ENCODE data around the gene PHC1. TPM values are rescaled to one million over a fixed set of nuclear protein-coding genes. Genes with fewer than 3 reads are reported as not detected.
"Not testable (repeated sequence)": the region's sequence is repeated elsewhere in the genome, so short reads cannot be mapped to it uniquely, and the experiment has no call there.

Gene PHC1
- total RNA-seq, 1 experiment from 2014 or later = 27.9 TPM

DNA sequence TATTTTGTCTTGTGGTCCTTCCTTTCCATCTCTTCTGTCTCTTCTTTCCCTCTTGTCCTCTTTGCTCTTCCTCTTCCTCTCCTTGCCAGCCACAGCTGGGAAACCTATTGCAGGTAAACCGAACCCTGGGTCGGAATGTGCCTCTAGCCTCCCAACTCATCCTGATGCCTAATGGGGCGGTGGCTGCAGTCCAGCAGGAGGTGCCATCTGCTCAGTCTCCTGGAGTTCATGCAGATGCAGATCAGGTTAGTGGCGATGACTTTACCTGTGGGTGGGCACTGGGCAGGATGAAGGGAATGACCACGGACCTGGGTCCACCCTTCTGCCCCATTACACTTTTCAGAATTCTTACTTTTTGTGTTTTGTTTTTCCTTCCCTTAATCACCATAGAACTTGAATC, 8.2 kb downstream of the PHC1 start:
- CTCF ChIA-PET = no interaction called here
- TF ChIP-seq, protein P1, sequence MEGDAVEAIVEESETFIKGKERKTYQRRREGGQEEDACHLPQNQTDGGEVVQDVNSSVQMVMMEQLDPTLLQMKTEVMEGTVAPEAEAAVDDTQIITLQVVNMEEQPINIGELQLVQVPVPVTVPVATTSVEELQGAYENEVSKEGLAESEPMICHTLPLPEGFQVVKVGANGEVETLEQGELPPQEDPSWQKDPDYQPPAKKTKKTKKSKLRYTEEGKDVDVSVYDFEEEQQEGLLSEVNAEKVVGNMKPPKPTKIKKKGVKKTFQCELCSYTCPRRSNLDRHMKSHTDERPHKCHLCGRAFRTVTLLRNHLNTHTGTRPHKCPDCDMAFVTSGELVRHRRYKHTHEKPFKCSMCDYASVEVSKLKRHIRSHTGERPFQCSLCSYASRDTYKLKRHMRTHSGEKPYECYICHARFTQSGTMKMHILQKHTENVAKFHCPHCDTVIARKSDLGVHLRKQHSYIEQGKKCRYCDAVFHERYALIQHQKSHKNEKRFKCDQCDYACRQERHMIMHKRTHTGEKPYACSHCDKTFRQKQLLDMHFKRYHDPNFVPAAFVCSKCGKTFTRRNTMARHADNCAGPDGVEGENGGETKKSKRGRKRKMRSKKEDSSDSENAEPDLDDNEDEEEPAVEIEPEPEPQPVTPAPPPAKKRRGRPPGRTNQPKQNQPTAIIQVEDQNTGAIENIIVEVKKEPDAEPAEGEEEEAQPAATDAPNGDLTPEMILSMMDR (IDR thresholded peaks at IDR 0.05; ENCODE audit: unreplicated experiment) = no peak
- no peak overlapping the region for H3K4me3 Mint-ChIP-seq (ENCODE audit: low read depth, unreplicated experiment)
- no peaks in the 10 kb centered on the region for H3K36me3 Mint-ChIP-seq (ENCODE audit: insufficient read depth, unreplicated experiment)
- no peak for DNase-seq
- H3K27me3 Mint-ChIP-seq (ENCODE audit: unreplicated experiment) = no peaks in the 10 kb centered on the region
- H3K9me3 Mint-ChIP-seq (ENCODE audit: low read depth, unreplicated experiment) = no peaks in the 10 kb centered on the region
- peak overlapping the region; percentile 21 for H3K27ac Mint-ChIP-seq (ENCODE audit: unreplicated experiment)
- no peaks in the 10 kb centered on the region for H3K4me1 Mint-ChIP-seq (ENCODE audit: low read depth, unreplicated experiment)
- intact Hi-C loops (cut with micrococcal nuclease; ENCODE audit: unreplicated experiment) = no loop called here
- no TSS peak for BruUV-seq (replicated peaks)

DNA sequence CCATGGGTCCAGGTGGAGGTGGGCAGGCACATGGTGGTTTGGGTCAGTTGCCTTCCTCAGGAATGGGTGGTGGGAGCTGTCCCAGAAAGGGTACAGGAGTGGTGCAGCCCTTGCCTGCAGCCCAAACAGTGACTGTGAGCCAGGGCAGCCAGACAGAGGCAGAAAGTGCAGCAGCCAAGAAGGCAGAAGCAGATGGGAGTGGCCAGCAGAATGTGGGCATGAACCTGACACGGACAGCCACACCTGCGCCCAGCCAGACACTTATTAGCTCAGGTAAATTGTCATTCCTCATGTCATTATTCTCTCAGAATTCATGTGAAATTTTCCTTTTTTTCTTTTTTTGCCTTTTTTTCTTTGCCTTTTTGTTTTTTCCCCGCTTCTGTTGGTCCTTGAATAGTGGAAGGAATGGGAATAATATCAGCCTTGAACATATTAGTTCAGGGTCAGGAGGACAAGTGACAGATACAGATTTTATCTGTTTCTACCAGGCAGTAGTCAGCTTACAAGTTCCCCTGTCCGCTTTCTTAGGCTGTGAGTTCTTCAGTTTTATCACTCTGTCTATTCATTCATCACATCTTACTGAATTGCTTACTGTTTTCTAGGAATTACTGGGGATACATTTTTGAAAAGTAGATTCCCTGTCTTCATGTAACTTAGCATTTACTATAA, 16.5 kb downstream of the PHC1 start:
- H3K36me3 Mint-ChIP-seq (ENCODE audit: insufficient read depth, unreplicated experiment); H3K27ac Mint-ChIP-seq (ENCODE audit: unreplicated experiment); H3K4me1 Mint-ChIP-seq (ENCODE audit: low read depth, unreplicated experiment); H3K4me3 Mint-ChIP-seq (ENCODE audit: low read depth, unreplicated experiment); H3K9me3 Mint-ChIP-seq (ENCODE audit: low read depth, unreplicated experiment); DNase-seq; BruUV-seq (replicated peaks); CTCF ChIA-PET; intact Hi-C loops (cut with micrococcal nuclease; ENCODE audit: unreplicated experiment); H3K27me3 Mint-ChIP-seq (ENCODE audit: unreplicated experiment): not testable (repeated sequence)

GRCh38 chr12:8932464-8932863, 18.2 kb downstream of the PHC1 start:
- BruUV-seq (replicated peaks); H3K4me1 Mint-ChIP-seq (ENCODE audit: low read depth, unreplicated experiment); H3K27ac Mint-ChIP-seq (ENCODE audit: unreplicated experiment); H3K36me3 Mint-ChIP-seq (ENCODE audit: insufficient read depth, unreplicated experiment); H3K27me3 Mint-ChIP-seq (ENCODE audit: unreplicated experiment); DNase-seq; H3K9me3 Mint-ChIP-seq (ENCODE audit: low read depth, unreplicated experiment); H3K4me3 Mint-ChIP-seq (ENCODE audit: low read depth, unreplicated experiment); CTCF ChIA-PET; intact Hi-C loops (cut with micrococcal nuclease; ENCODE audit: unreplicated experiment): not testable (repeated sequence)

DNA sequence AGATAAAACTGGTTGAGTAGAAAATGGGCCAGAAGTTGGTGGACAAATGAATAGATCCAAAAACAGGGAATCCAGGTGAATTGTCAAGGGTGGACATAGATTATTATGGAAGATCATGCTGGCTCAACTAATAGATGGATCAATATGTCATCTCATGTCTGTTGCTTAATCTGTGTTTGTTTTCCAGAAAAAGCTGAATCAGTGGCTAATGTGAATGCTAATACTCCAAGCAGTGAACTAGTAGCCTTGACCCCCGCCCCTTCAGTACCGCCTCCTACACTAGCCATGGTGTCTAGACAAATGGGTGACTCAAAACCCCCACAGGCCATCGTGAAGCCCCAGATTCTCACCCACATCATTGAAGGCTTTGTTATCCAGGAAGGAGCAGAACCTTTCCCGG, 19.8 kb downstream of the PHC1 start:
- H3K4me3 Mint-ChIP-seq (ENCODE audit: low read depth, unreplicated experiment); H3K4me1 Mint-ChIP-seq (ENCODE audit: low read depth, unreplicated experiment); H3K9me3 Mint-ChIP-seq (ENCODE audit: low read depth, unreplicated experiment); H3K27ac Mint-ChIP-seq (ENCODE audit: unreplicated experiment); CTCF ChIA-PET; intact Hi-C loops (cut with micrococcal nuclease; ENCODE audit: unreplicated experiment); H3K27me3 Mint-ChIP-seq (ENCODE audit: unreplicated experiment); BruUV-seq (replicated peaks); DNase-seq: not testable (repeated sequence)
- H3K36me3 Mint-ChIP-seq (ENCODE audit: insufficient read depth, unreplicated experiment) = peaks cover 12% of the 10 kb centered on the region

- intact Hi-C loops (cut with micrococcal nuclease; ENCODE audit: unreplicated experiment) = no loop called here
- no peak for DNase-seq
- CTCF ChIA-PET = no interaction called here
- no peak overlapping the region for H3K4me3 Mint-ChIP-seq (ENCODE audit: low read depth, unreplicated experiment)
- H3K4me1 Mint-ChIP-seq (ENCODE audit: low read depth, unreplicated experiment) = no peaks in the 10 kb centered on the region
- TF ChIP-seq, protein P1 (IDR thresholded peaks at IDR 0.05; ENCODE audit: unreplicated experiment) = no peak
- BruUV-seq (replicated peaks) = no TSS peak
- peaks cover 16% of the 10 kb centered on the region for H3K36me3 Mint-ChIP-seq (ENCODE audit: insufficient read depth, unreplicated experiment)
- H3K27me3 Mint-ChIP-seq (ENCODE audit: unreplicated experiment) = no peaks in the 10 kb centered on the region
- no peak overlapping the region for H3K27ac Mint-ChIP-seq (ENCODE audit: unreplicated experiment)
- no peaks in the 10 kb centered on the region for H3K9me3 Mint-ChIP-seq (ENCODE audit: low read depth, unreplicated experiment)
Measured at GRCh38 chr12:8936735-8937134, 22.4 kb downstream of the PHC1 start.

- BruUV-seq (replicated peaks); intact Hi-C loops (cut with micrococcal nuclease; ENCODE audit: unreplicated experiment); H3K4me3 Mint-ChIP-seq (ENCODE audit: low read depth, unreplicated experiment); DNase-seq; H3K27me3 Mint-ChIP-seq (ENCODE audit: unreplicated experiment); H3K27ac Mint-ChIP-seq (ENCODE audit: unreplicated experiment); H3K9me3 Mint-ChIP-seq (ENCODE audit: low read depth, unreplicated experiment); H3K4me1 Mint-ChIP-seq (ENCODE audit: low read depth, unreplicated experiment); CTCF ChIA-PET: not testable (repeated sequence)
- peaks cover 24% of the 10 kb centered on the region for H3K36me3 Mint-ChIP-seq (ENCODE audit: insufficient read depth, unreplicated experiment)
Measured at GRCh38 chr12:8937842-8938442, 23.6 kb downstream of the PHC1 start.
